Subcutaneous adipose tissue (tissue), 4 donors: ENCODE data around the gene PDSS2. TPM values are rescaled to one million over a fixed set of nuclear protein-coding genes. Genes with fewer than 3 reads are reported as not detected.

ENCODE experiments used
- CTCF ChIP-seq: fragments of 450-650 bp; IDR thresholded peaks from one replicate; pipeline ENCODE4 v1.5.1; 2016; ENCODE audit warnings: low read depth, mild to moderate bottlenecking, control low read depth, antibody characterized with exemption, moderate library complexity
- total RNA-seq, 4 donors: library from RNA; depleted of rRNA; stranded (reverse); fragments of >200 nt; gene quantifications; one replicate each; pipeline ENCODE4 v1.1.0, GENCODE V29; 2016

The PDSS2 gene
- total RNA-seq, 4 donors from 2014 or later, result 7.3 to 11.3 (median 8.9) TPM

- TF ChIP-seq CTCF, result no peak
Observed at GRCh38 chr6:107328081-107328480, 131.3 kb downstream of the PDSS2 start.

- TF ChIP-seq CTCF, result no peak
Observed at GRCh38 chr6:107323133-107323785, 136.1 kb downstream of the PDSS2 start.

- TF ChIP-seq CTCF, result no peak
Observed at GRCh38 chr6:107321793-107322192, 137.6 kb downstream of the PDSS2 start.

- TF ChIP-seq CTCF, result no peak
Observed at GRCh38 chr6:107319906-107320530, 139.3 kb downstream of the PDSS2 start.

- TF ChIP-seq CTCF, result no peak
Observed at GRCh38 chr6:107318100-107318736, 141.1 kb downstream of the PDSS2 start.

- TF ChIP-seq CTCF, result no peak
Observed at GRCh38 chr6:107315114-107315513, 144.2 kb downstream of the PDSS2 start.

- TF ChIP-seq CTCF, result no peak
Observed at GRCh38 chr6:107314531-107314939, 144.8 kb downstream of the PDSS2 start.
